ENCODE data around the gene CCDC126.

- no peak for TF ChIP-seq CTCF (IDR thresholded peaks at IDR 0.05)
- no peak for TF ChIP-seq EP300 (IDR thresholded peaks at IDR 0.05)
Observed at GRCh38 chr7:23597094-23598091, at the start of gene CCDC126.
